NCI-H524 treated with DMSO at 0.1 percent for 48 hours (cell line): Measurements from ENCODE around the gene ZNF407.

Experiments
- DNase-seq: peaks from one replicate; lab custom pipeline; 2025; lab: John Stamatoyannopoulos, UW

The ZNF407 gene

GRCh38 chr18:74876630-74877243 is 279.1 kb downstream of the ZNF407 start:
- DNase-seq, result no peak

- no peak for DNase-seq
Measured at GRCh38 chr18:74878267-74878666, 280.6 kb downstream of the ZNF407 start.

- no peak for DNase-seq
Measured at GRCh38 chr18:74880706-74881278, 283.1 kb downstream of the ZNF407 start.

- DNase-seq, result no peak
Measured at GRCh38 chr18:74892066-74892627, 294.5 kb downstream of the ZNF407 start.

GRCh38 chr18:74895686-74896085 is 298.0 kb downstream of the ZNF407 start:
- no peak for DNase-seq

- no peak for DNase-seq
Measured at GRCh38 chr18:74896390-74896991, 298.8 kb downstream of the ZNF407 start.

GRCh38 chr18:74897971-74898657 is 300.4 kb downstream of the ZNF407 start:
- no peak for DNase-seq

- DNase-seq, result no peak
Measured at GRCh38 chr18:74898965-74899364, 301.3 kb downstream of the ZNF407 start.

GRCh38 chr18:74899554-74899953 is 301.9 kb downstream of the ZNF407 start:
- DNase-seq, result no peak

- DNase-seq, result no peak
Measured at GRCh38 chr18:74901362-74902146, 303.9 kb downstream of the ZNF407 start.

GRCh38 chr18:74902147-74902455 is 304.4 kb downstream of the ZNF407 start:
- DNase-seq, result no peak

- DNase-seq, result no peak
Measured at GRCh38 chr18:74905247-74905646, 307.6 kb downstream of the ZNF407 start.

GRCh38 chr18:74906184-74906583 is 308.5 kb downstream of the ZNF407 start:
- DNase-seq, result no peak

GRCh38 chr18:74914052-74914591 is 316.5 kb downstream of the ZNF407 start:
- no peak for DNase-seq

- DNase-seq, result no peak
Measured at GRCh38 chr18:74914648-74915047, 317.0 kb downstream of the ZNF407 start.

GRCh38 chr18:74916773-74917393 is 319.2 kb downstream of the ZNF407 start:
- DNase-seq, result no peak

- no peak for DNase-seq
Measured at GRCh38 chr18:74918276-74918790, 320.7 kb downstream of the ZNF407 start.

- DNase-seq, result no peak
Measured at GRCh38 chr18:74921057-74921820, 323.6 kb downstream of the ZNF407 start.

- no peak for DNase-seq
Measured at GRCh38 chr18:74926051-74926450, 328.4 kb downstream of the ZNF407 start.

- DNase-seq, result no peak
Measured at GRCh38 chr18:74928194-74928968, 330.7 kb downstream of the ZNF407 start.
